ENCODE measurements around the gene LSM14B.

The LSM14B gene

DNA sequence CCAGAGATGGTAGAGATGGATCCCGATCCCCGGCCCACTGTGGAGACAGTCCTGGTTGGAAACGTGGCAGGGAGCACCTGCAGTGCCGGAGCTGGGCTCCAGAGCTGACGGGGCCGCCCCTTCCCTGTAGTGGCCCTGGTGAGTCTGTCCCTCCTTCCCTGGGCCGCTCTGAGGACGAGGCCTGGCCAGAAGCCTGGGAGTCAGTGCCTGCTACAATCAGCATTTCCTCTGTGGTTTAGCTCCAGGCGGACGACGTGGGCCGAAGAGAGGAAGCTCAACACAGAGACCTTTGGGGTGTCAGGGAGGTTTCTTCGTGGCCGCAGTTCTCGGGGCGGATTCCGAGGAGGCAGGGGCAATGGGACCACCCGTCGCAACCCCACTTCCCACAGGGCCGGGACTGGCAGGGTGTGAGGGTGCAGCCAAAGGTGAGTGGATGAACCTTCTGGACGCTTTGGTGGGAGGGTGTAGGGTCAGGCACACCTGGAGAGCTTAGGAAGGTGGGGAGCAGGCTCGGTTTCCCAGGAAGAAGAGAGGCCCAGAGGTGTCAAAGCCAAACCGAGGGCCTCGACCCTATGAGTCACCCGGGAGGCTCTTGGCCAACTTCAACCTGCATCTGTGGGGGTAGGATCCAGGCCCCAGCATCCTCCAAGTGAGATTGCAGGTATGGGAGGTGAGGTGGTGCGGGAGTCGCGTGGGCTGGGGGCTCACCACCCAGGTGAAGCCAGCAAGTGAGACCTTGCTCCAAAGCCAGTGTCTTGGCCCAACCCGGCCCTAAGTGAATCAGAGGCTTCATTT, 11.0 kb downstream of the LSM14B start:
- peak; percentile 43 for DNase-seq (ENCODE audit: low read depth)

DNA sequence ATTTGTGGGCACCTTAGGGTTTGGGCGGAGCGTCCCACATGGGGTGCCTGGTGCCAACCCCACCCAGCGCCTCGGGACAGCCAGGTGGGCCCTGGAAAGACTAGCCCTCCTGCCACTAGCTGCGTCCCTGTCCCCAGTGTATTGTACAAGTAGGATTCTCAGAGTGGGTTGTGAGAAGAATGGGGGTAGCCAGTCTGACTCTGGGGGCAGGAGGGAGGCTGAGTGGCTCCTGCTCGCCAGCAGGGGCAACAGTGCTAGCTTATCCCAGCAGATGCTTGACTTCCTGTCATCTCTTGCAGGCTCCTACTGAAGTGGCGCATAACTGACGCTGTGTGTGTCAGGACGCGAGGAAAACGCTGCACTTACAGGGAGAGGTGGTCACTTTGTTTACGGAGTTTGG, 11.6 kb downstream of the LSM14B start:
- peak; percentile 14 for DNase-seq (ENCODE audit: low read depth)
- no peak overlapping the region for H3K4me3 ChIP-seq (ENCODE audit: control insufficient read depth, low read depth, low read length)
- TF ChIP-seq, protein P1, sequence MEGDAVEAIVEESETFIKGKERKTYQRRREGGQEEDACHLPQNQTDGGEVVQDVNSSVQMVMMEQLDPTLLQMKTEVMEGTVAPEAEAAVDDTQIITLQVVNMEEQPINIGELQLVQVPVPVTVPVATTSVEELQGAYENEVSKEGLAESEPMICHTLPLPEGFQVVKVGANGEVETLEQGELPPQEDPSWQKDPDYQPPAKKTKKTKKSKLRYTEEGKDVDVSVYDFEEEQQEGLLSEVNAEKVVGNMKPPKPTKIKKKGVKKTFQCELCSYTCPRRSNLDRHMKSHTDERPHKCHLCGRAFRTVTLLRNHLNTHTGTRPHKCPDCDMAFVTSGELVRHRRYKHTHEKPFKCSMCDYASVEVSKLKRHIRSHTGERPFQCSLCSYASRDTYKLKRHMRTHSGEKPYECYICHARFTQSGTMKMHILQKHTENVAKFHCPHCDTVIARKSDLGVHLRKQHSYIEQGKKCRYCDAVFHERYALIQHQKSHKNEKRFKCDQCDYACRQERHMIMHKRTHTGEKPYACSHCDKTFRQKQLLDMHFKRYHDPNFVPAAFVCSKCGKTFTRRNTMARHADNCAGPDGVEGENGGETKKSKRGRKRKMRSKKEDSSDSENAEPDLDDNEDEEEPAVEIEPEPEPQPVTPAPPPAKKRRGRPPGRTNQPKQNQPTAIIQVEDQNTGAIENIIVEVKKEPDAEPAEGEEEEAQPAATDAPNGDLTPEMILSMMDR (conservative IDR thresholded peaks at IDR 0.05; ENCODE audit: control insufficient read depth, insufficient read depth, low read depth, low read length), result peak; percentile 16

More for the DNA sequence above, 11.0 kb downstream of the LSM14B start:
- TF ChIP-seq, protein P1 (conservative IDR thresholded peaks at IDR 0.05; ENCODE audit: control insufficient read depth, insufficient read depth, low read depth, low read length), result no peak
- H3K4me3 ChIP-seq (ENCODE audit: control insufficient read depth, low read depth, low read length), result no peak overlapping the region

DNA sequence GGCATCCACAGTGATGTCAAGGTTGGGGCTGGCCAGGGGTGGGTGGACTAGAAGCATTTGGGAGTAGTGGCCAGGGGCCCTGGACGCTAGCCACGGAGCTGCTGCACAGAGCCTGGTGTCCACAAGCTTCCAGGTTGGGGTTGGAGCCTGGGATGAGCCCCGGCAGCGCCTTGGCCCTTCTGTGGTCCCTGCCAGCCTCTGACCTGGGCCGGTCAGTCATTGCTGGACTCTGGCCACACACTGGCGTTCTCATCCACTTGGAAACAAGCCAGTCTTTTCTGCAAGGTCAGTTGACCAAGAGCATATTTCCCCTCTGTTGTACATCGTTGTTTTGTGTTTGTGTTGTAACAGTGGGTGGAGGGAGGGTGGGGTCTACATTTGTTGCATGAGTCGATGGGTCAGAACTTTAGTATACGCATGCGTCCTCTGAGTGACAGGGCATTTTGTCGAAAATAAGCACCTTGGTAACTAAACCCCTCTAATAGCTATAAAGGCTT, 12.5 kb downstream of the LSM14B start:
- H3K4me3 ChIP-seq (ENCODE audit: control insufficient read depth, low read depth, low read length), result no peak overlapping the region
- peak; percentile 88 for DNase-seq (ENCODE audit: low read depth)
- TF ChIP-seq, protein P1 (conservative IDR thresholded peaks at IDR 0.05; ENCODE audit: control insufficient read depth, insufficient read depth, low read depth, low read length), result no peak

DNA sequence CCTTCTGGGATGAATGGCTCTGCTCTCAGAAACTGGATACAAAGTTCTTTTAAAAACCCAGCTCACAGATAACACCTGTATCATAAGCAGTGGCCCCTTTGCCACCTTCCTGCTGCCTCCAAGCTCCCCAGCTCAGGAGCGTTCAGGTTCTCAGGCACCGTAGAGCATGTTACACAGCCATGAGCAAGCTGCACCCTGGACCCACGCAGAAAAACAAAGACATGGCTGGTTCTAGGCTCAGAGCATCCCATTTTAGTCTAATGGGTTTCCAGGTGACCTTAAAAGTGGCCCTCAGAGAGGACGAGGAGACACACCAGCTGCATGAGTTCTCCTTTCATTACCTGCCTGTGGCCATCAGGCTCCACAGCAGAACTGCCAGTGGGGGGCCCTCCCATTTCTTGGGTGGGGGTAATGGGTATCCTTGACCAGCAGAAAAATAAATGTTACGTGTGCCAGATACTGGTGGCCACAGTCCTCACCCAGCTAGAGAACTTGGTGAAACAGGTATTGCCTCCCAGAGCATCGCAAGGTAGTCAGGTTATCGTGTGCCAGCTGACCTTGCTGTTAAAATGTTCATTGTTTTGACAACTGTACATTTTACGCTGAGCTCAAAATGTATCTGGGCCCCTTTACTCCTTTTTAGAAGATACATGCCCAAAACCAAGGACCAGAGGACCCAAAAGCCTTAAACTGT, 13.4 kb downstream of the LSM14B start:
- TF ChIP-seq, protein P1 (conservative IDR thresholded peaks at IDR 0.05; ENCODE audit: control insufficient read depth, insufficient read depth, low read depth, low read length), result no peak
- no peak overlapping the region for H3K4me3 ChIP-seq (ENCODE audit: control insufficient read depth, low read depth, low read length)
- no peak for DNase-seq (ENCODE audit: low read depth)

DNA sequence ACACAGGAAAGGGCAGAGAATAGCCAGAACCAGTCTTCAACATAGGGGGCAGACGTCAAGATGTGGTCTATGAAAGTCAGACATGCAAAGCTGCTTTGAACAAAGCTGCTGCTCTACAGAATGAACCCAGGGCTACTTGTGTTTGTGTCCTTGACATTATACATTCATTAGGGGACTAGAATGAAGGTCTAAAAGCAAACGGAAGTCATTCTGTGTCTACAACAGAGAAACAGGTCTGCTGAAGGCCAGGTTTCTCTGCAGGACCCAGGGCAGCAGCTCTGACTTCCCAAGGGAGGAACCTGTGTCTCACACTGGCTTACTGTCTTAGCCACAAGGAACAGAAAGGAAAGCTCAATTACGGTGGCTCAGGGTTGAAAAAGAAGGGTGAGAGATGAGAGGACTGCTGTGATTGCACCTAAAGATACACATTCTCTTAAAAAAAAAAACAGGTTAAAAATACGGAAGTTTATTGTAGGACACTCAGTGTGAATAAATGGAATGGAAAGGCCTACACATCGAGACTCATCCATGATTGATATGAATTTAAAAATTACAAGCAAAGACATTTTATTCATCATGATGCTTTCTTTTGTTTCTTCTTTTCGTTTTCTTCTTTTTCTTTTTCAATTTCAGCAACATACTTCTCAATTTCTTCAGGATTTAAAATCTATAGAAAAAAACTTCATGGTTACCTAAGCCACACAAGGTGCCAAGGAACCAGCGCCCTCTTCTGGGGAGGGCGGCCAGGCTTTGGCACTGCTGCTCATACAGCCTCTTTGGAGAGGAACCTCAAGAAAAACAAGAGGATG, 14.2 kb downstream of the LSM14B start:
- no peak overlapping the region for H3K4me3 ChIP-seq (ENCODE audit: control insufficient read depth, low read depth, low read length)
- TF ChIP-seq, protein P1 (conservative IDR thresholded peaks at IDR 0.05; ENCODE audit: control insufficient read depth, insufficient read depth, low read depth, low read length), result peak; percentile 84
- DNase-seq (ENCODE audit: low read depth), result peak; percentile 73

DNA sequence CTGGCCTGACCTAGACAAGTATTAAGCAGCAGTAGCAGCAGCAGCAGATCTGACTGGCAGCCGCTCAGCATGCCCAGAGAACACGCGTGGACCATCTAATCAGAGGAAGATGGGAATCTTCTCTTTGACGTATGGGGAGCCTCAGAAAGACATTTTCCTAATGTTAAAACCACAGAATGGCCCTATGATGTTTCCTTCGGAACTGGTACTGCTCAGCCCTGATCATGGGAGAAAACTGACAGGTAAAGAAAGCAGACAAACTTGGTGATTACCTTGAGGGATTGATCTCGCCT, 14.8 kb downstream of the LSM14B start:
- H3K4me3 ChIP-seq (ENCODE audit: control insufficient read depth, low read depth, low read length), result no peak overlapping the region
- TF ChIP-seq, protein P1 (conservative IDR thresholded peaks at IDR 0.05; ENCODE audit: control insufficient read depth, insufficient read depth, low read depth, low read length), result no peak
- no peak for DNase-seq (ENCODE audit: low read depth)

Measured in fibroblast of mammary gland (primary cell).